ENCODE measurements around the gene NR1H3. TPM values are rescaled to one million over a fixed set of nuclear protein-coding genes. Genes with fewer than 3 reads are reported as not detected.

Gene NR1H3
- total and polyA plus RNA-seq, 2 of the 4 experiments (the other 2 are of a cell fraction), result 9.1 to 13.6 TPM

GRCh38 chr11:47314992-47315391, 57.2 kb downstream of the NR1H3 start:
- Histone ChIP-seq H3K4me2 (ENCODE audit: low read depth, low read length) (no peak overlapping the region), H2AK9ac (replicated peaks; ENCODE audit: low read depth, low read length, poor library complexity) (peak overlapping the region; percentile 50), H4K5ac (ENCODE audit: low read depth, low read length) (no peak overlapping the region), H3K23ac (ENCODE audit: low read depth, low read length) (no peak overlapping the region), H2BK15ac (ENCODE audit: low read depth, low read length) (no peak overlapping the region), H2BK20ac (ENCODE audit: low read depth, low read length) (no peak overlapping the region), H4K8ac (ENCODE audit: low read depth in 2 of 2, low read length in 2 of 2) (no peak overlapping the region), H3K4me3 (ENCODE audit: insufficient read depth, low read depth, low read length) (no peak overlapping the region), H3K27ac (ENCODE audit: insufficient read depth, low read length) (no peak overlapping the region), H2AFZ (replicated peaks; ENCODE audit: low read length, poor library complexity) (no peak overlapping the region), H3K36me3 (ENCODE audit: control insufficient read depth, insufficient read depth, low read length) (peaks cover 22% of the 10 kb centered on the region), H3K9ac (ENCODE audit: low read depth, low read length) (no peak overlapping the region), H2BK5ac (ENCODE audit: low read depth, low read length, poor library complexity, severe bottlenecking) (no peak overlapping the region), H4K91ac (ENCODE audit: insufficient read depth, low read depth, low read length) (no peak overlapping the region), H3K4me1 (ENCODE audit: control insufficient read depth, insufficient read depth, low read length) (no peaks in the 10 kb centered on the region), H2AK5ac (ENCODE audit: low read depth, low read length) (no peak overlapping the region), H2BK120ac (ENCODE audit: low read depth, low read length) (no peak overlapping the region), H3K56ac (ENCODE audit: extremely low read depth, insufficient read depth, low read length) (no peak overlapping the region), H3K18ac (ENCODE audit: low read depth, low read length) (no peak overlapping the region), H3K4ac (ENCODE audit: low read depth, low read length) (no peak overlapping the region), H3K14ac (replicated peaks; ENCODE audit: low read depth, low read length) (no peak overlapping the region), H3K79me1 (ENCODE audit: low read depth in 1 of 2, low read length in 2 of 2) (peaks cover 0 to 3% of the 10 kb centered on the region in 2 experiments; a peak in 1 of 4 replicates), H4K20me1 (ENCODE audit: insufficient read depth, low read length) (no peaks in the 10 kb centered on the region), H3K9me3 (ENCODE audit: control insufficient read depth, insufficient read depth, low read length) (no peaks in the 10 kb centered on the region), H3K27me3 (ENCODE audit: control insufficient read depth, insufficient read depth, low read length) (no peaks in the 10 kb centered on the region), H3K9me1 (ENCODE audit: insufficient read depth, low read length) (peaks cover 6% of the 10 kb centered on the region; the same call in 1 of the 2 replicates)
- TF ChIP-seq USF2 (IDR thresholded peaks at IDR 0.05; ENCODE audit: low read depth, low read length) (no peak), BHLHE40 (IDR thresholded peaks at IDR 0.05; ENCODE audit: low read depth, low read length) (no peak), RCOR1 (IDR thresholded peaks at IDR 0.05; ENCODE audit: insufficient replicate concordance, low read length) (no peak), SMC3 (IDR thresholded peaks at IDR 0.05; ENCODE audit: low read depth, low read length) (no peak), MAZ (IDR thresholded peaks at IDR 0.05; ENCODE audit: borderline replicate concordance, low read depth, low read length) (no peak), NFE2L2 (IDR thresholded peaks at IDR 0.05; ENCODE audit: low read depth, low read length) (no peak), CEBPB (IDR thresholded peaks at IDR 0.05; ENCODE audit: low read depth, low read length) (no peak), POLR2A (IDR thresholded peaks at IDR 0.05; ENCODE audit: low read depth, low read length) (no peak), RAD21 (IDR thresholded peaks at IDR 0.05; ENCODE audit: low read length) (no peak), MAFK (IDR thresholded peaks at IDR 0.05; ENCODE audit: low read depth, low read length) (no peak), RFX5 (IDR thresholded peaks at IDR 0.05; ENCODE audit: low read depth, low read length) (no peak), ELK1 (IDR thresholded peaks at IDR 0.05; ENCODE audit: borderline replicate concordance, low read depth, low read length) (no peak), CTCF (conservative IDR thresholded peaks at IDR 0.05; ENCODE audit: low read depth, low read length) (no peak), CHD1 (IDR thresholded peaks at IDR 0.05; ENCODE audit: low read depth, low read length) (no peak), FOS (IDR thresholded peaks at IDR 0.05; ENCODE audit: low read depth, low read length) (no peak)
- dilution Hi-C loops (cut with HindIII; ENCODE audit: low sequenced_read_pairs, unreplicated experiment) (no loop called here), in situ Hi-C loops (cut with MboI; ENCODE audit: low sequenced_read_pairs) (no loop called here), intact Hi-C loops (cut with micrococcal nuclease) (loop anchor here (5.0 kb wide), 1 partner anchor 38 kb away; no protein-coding TSS in a partner anchor)
- no TSS peak for BruUV-seq (replicated peaks)
- peak; percentile 55 for DNase-seq
- POLR2A ChIA-PET (ENCODE audit: unreplicated experiment), result no interaction called here
- WGBS, 2 experiments (ENCODE audit: extremely low coverage in 2 of 2, insufficient read length in 1 of 2), result no CpG with 5 or more reads among the region's 5 CpGs
- CTCF ChIA-PET, result no interaction called here
- peak; percentile 66 for ATAC-seq (ENCODE audit: low read depth)
